ENCODE results near the gene NEK4.

GRCh38 chr3:52817221-52817620, 46.5 kb upstream of the NEK4 start:
- TF ChIP-seq CTCF (conservative IDR thresholded peaks at IDR 0.05) (no peak), ZFX (IDR thresholded peaks at IDR 0.05) (no peak)
